ENCODE results near the gene MCC. TPM values are rescaled to one million over a fixed set of nuclear protein-coding genes. Genes with fewer than 3 reads are reported as not detected.

The MCC gene
- total RNA-seq, 4 donors from 2014 or later: 17.0 to 24.8 (median 21.0) TPM

DNA sequence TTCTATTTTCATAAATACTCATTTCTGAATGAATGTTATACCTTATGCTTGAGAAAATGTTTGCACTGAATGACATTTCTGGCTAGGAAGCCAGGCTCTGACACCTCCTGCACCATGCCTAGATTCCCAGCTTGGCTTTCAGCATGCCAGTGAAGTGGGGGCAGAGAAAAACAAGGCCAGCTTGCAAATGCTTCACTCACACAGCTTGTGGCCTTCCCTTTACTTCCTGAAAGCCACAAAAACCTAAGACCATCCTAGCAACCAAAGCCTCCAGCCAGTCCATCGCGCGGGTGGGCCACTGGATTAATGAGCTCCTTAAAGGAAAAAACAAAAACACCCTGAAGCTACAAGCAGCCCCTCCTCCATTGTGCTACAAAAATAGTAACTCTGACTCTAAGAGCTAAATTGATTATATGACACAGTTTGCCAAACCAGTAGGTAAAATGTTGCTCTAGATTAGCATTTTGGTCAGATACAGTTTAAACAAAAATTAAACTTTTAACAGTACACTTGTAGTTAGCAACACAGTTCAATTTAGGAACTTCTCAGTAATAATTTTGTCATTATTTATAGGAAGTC lies 213.3 kb downstream of the MCC start:
- no peaks in the 10 kb centered on the region for H3K36me3 ChIP-seq
- H3K27me3 ChIP-seq: no peaks in the 10 kb centered on the region
- no peaks in the 10 kb centered on the region for H3K9me3 ChIP-seq
- H3K27ac ChIP-seq (replicated peaks in 1 of 4): no peak overlapping the region
- intact Hi-C loops (cut with DNase I): no loop called here
- H3K4me3 ChIP-seq: no peak overlapping the region
- no peak for DNase-seq (ENCODE audit: extremely low spot score)
- TF ChIP-seq POLR2AphosphoS5 (IDR thresholded peaks at IDR 0.05): no peak
- TF ChIP-seq POLR2A (IDR thresholded peaks at IDR 0.05; ENCODE audit: low read depth): no peak
- no peak for TF ChIP-seq EP300 (IDR thresholded peaks at IDR 0.05)
- TF ChIP-seq, protein P1, sequence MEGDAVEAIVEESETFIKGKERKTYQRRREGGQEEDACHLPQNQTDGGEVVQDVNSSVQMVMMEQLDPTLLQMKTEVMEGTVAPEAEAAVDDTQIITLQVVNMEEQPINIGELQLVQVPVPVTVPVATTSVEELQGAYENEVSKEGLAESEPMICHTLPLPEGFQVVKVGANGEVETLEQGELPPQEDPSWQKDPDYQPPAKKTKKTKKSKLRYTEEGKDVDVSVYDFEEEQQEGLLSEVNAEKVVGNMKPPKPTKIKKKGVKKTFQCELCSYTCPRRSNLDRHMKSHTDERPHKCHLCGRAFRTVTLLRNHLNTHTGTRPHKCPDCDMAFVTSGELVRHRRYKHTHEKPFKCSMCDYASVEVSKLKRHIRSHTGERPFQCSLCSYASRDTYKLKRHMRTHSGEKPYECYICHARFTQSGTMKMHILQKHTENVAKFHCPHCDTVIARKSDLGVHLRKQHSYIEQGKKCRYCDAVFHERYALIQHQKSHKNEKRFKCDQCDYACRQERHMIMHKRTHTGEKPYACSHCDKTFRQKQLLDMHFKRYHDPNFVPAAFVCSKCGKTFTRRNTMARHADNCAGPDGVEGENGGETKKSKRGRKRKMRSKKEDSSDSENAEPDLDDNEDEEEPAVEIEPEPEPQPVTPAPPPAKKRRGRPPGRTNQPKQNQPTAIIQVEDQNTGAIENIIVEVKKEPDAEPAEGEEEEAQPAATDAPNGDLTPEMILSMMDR (IDR thresholded peaks at IDR 0.05): no peak
- peaks cover 15 to 43% (median 23%) of the 10 kb centered on the region in 4 donors for H3K4me1 ChIP-seq
- 97% methylated on average over 3 of the region's 3 CpGs for WGBS

GRCh38 chr5:113273948-113274347 lies 214.3 kb downstream of the MCC start:
- 84% methylated on average over 3 of the region's 3 CpGs for WGBS
- no peaks in the 10 kb centered on the region for H3K36me3 ChIP-seq
- H3K9me3 ChIP-seq: no peaks in the 10 kb centered on the region
- H3K27ac ChIP-seq (replicated peaks in 1 of 4): no peak overlapping the region
- TF ChIP-seq POLR2AphosphoS5 (IDR thresholded peaks at IDR 0.05) (no peak), EP300 (IDR thresholded peaks at IDR 0.05) (no peak), POLR2A (IDR thresholded peaks at IDR 0.05; ENCODE audit: low read depth) (no peak)
- TF ChIP-seq, protein P1 (IDR thresholded peaks at IDR 0.05): no peak
- no peak for DNase-seq (ENCODE audit: extremely low spot score)
- peaks cover 25 to 42% (median 32%) of the 10 kb centered on the region in 4 donors for H3K4me1 ChIP-seq
- H3K4me3 ChIP-seq: no peak overlapping the region
- intact Hi-C loops (cut with DNase I): no loop called here
- H3K27me3 ChIP-seq: no peaks in the 10 kb centered on the region

DNA sequence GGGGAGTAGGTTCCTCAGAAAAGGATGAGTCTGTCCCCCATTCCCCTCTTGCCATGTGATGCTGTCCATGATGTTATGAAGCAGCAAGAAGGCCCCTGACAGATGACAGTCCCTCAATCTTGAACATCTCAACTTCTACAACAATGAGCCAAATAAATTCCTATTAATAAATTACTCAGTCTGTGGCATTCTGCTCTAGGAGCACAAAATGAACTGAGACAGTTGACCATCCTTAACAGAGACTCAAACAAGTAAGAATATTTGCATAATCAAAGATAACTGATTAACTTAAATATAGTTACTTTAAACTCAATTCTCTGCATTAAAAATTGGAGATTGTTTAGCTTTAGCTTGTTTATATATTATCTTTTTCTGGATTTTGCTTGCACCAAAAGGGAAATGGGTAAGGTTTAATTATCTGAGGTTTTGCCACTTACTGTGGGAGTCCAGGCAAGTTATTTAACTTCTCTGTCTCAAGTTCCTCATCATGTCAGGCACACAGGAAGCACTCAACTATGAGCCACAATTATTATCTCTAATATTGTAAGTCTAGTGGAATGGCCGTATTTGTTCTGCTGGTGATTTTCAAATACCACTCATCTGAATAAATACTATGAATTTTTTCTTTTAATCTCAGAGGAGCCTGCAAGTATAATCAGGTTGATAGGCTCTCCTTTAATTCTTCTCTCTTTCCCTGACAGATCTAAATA lies 216.4 kb downstream of the MCC start:
- DNase-seq (ENCODE audit: extremely low spot score): no peak
- H3K4me3 ChIP-seq: no peak overlapping the region

DNA sequence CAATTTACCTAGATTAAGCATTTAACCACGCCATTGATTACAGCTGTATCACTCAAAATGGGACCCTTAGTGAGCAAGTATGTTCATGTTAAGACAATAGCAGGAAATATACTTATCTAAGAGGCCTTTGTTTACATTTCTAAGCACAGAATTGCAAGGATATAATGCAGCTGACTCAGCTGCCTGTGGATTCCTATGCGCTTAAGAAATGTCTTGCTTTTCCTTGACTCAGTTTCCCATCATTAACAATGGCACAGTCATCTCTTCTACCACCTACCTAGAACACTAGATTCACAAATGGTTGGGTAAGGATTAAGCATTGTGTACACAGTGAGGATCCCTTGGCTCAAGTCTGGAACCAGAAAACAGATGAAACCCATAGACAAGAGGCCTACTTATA lies 217.2 kb downstream of the MCC start:
- intact Hi-C loops (cut with DNase I): no loop called here
- no peak for DNase-seq (ENCODE audit: extremely low spot score)
- Histone ChIP-seq H3K27me3 (no peaks in the 10 kb centered on the region), H3K27ac (replicated peaks in 1 of 4) (no peak overlapping the region), H3K9me3 (no peaks in the 10 kb centered on the region), H3K4me3 (no peak overlapping the region), H3K36me3 (no peaks in the 10 kb centered on the region), H3K4me1 (peaks cover 26 to 50% (median 40%) of the 10 kb centered on the region in 4 donors)
- TF ChIP-seq POLR2A (IDR thresholded peaks at IDR 0.05; ENCODE audit: low read depth) (no peak), EP300 (IDR thresholded peaks at IDR 0.05) (no peak), POLR2AphosphoS5 (IDR thresholded peaks at IDR 0.05) (no peak)
- TF ChIP-seq, protein P1 (IDR thresholded peaks at IDR 0.05): no peak
- WGBS: 78% methylated on average over 2 of the region's 2 CpGs

More for the DNA sequence above, 216.4 kb downstream of the MCC start:
- WGBS: 81% methylated on average over 1 of the region's 1 CpG
- Histone ChIP-seq H3K9me3 (no peaks in the 10 kb centered on the region), H3K27me3 (no peaks in the 10 kb centered on the region), H3K27ac (replicated peaks in 1 of 4) (no peak overlapping the region), H3K36me3 (no peaks in the 10 kb centered on the region), H3K4me1 (peaks cover 26 to 52% (median 35%) of the 10 kb centered on the region in 4 donors)
- TF ChIP-seq, protein P1 (IDR thresholded peaks at IDR 0.05): no peak
- TF ChIP-seq EP300 (IDR thresholded peaks at IDR 0.05) (no peak), POLR2AphosphoS5 (IDR thresholded peaks at IDR 0.05) (no peak), POLR2A (IDR thresholded peaks at IDR 0.05; ENCODE audit: low read depth) (no peak)
- intact Hi-C loops (cut with DNase I): no loop called here
